ENCODE data around the gene ARHGEF37. TPM values are rescaled to one million over a fixed set of nuclear protein-coding genes. Genes with fewer than 3 reads are reported as not detected.
"Not testable (repeated sequence)": the region's sequence is repeated elsewhere in the genome, so short reads cannot be mapped to it uniquely, and the experiment has no call there.

ARHGEF37 gene
- total RNA-seq, 1 experiment from 2014 or later = 0.32 TPM

- H3K4me1 ChIP-seq (replicated peaks) = no peaks in the 10 kb centered on the region
- no peak for DNase-seq (ENCODE audit: low read depth in 1 of 2, low spot score in 2 of 2)
- H3K4me3 ChIP-seq = no peak overlapping the region
- H3K36me3 ChIP-seq = no peaks in the 10 kb centered on the region
- 0 out of 2 replicates have a peak, but pooled peaks cover 6% of the 10 kb centered on the region for H3K27me3 ChIP-seq (replicated peaks)
- H3K9me3 ChIP-seq (replicated peaks) = peaks cover 7% of the 10 kb centered on the region
- H3K27ac ChIP-seq = no peak overlapping the region
These were observed 82.8 kb downstream of the ARHGEF37 start for GRCh38 chr5:149664083-149664482.

- no peaks in the 10 kb centered on the region for H3K36me3 ChIP-seq
- 0 out of 2 replicates have a peak, but pooled peaks cover 5% of the 10 kb centered on the region for H3K27me3 ChIP-seq (replicated peaks)
- H3K4me3 ChIP-seq = no peak overlapping the region
- peaks cover 7% of the 10 kb centered on the region for H3K9me3 ChIP-seq (replicated peaks)
- no peaks in the 10 kb centered on the region for H3K4me1 ChIP-seq (replicated peaks)
- H3K27ac ChIP-seq = no peak overlapping the region
- no peak for DNase-seq (ENCODE audit: low read depth in 1 of 2, low spot score in 2 of 2)
These were observed 83.5 kb downstream of the ARHGEF37 start for GRCh38 chr5:149664666-149665415.

GRCh38 chr5:149665416-149666175 is 84.3 kb downstream of the ARHGEF37 start:
- Histone ChIP-seq H3K9me3 (replicated peaks) (peaks cover 7% of the 10 kb centered on the region), H3K4me3 (no peak overlapping the region), H3K27ac (no peak overlapping the region), H3K36me3 (no peaks in the 10 kb centered on the region), H3K4me1 (replicated peaks) (no peaks in the 10 kb centered on the region), H3K27me3 (replicated peaks) (0 out of 2 replicates have a peak, but pooled peaks cover 2% of the 10 kb centered on the region)
- no peak for DNase-seq (ENCODE audit: low read depth in 1 of 2, low spot score in 2 of 2)

GRCh38 chr5:149666212-149666852 is 85.0 kb downstream of the ARHGEF37 start:
- Histone ChIP-seq H3K4me1 (replicated peaks) (no peaks in the 10 kb centered on the region), H3K27me3 (replicated peaks) (no peaks in the 10 kb centered on the region), H3K27ac (no peak overlapping the region), H3K4me3 (no peak overlapping the region), H3K9me3 (replicated peaks) (peaks cover 7% of the 10 kb centered on the region), H3K36me3 (no peaks in the 10 kb centered on the region)
- no peak for DNase-seq (ENCODE audit: low read depth in 1 of 2, low spot score in 2 of 2)

GRCh38 chr5:149667084-149667828 is 86.0 kb downstream of the ARHGEF37 start:
- peak in 1 of 2 experiments; percentile 53 for DNase-seq (ENCODE audit: low read depth in 1 of 2, low spot score in 2 of 2)
- Histone ChIP-seq H3K4me1 (replicated peaks) (no peaks in the 10 kb centered on the region), H3K27ac (no peak overlapping the region), H3K4me3 (no peak overlapping the region), H3K9me3 (replicated peaks) (peaks cover 7% of the 10 kb centered on the region), H3K36me3 (no peaks in the 10 kb centered on the region), H3K27me3 (replicated peaks) (no peaks in the 10 kb centered on the region; the same call in 1 of the 2 replicates)

GRCh38 chr5:149667829-149668330 is 86.6 kb downstream of the ARHGEF37 start:
- Histone ChIP-seq H3K4me3 (no peak overlapping the region), H3K27ac (no peak overlapping the region), H3K36me3 (no peaks in the 10 kb centered on the region), H3K27me3 (replicated peaks) (no peaks in the 10 kb centered on the region; the same call in 1 of the 2 replicates), H3K4me1 (replicated peaks) (no peaks in the 10 kb centered on the region), H3K9me3 (replicated peaks) (peaks cover 7% of the 10 kb centered on the region)
- no peak for DNase-seq (ENCODE audit: low read depth in 1 of 2, low spot score in 2 of 2)

GRCh38 chr5:149669273-149669672 is 88.0 kb downstream of the ARHGEF37 start:
- not testable (repeated sequence) for DNase-seq (ENCODE audit: low read depth in 1 of 2, low spot score in 2 of 2); H3K4me3 ChIP-seq; H3K9me3 ChIP-seq (replicated peaks); H3K36me3 ChIP-seq; H3K27ac ChIP-seq; H3K4me1 ChIP-seq (replicated peaks); H3K27me3 ChIP-seq (replicated peaks)

- Histone ChIP-seq H3K27me3 (replicated peaks) (peaks cover 13% of the 10 kb centered on the region), H3K4me1 (replicated peaks) (no peaks in the 10 kb centered on the region), H3K27ac (no peak overlapping the region), H3K9me3 (replicated peaks) (peaks cover 7% of the 10 kb centered on the region), H3K36me3 (no peaks in the 10 kb centered on the region), H3K4me3 (no peak overlapping the region)
- peak in 1 of 2 experiments; percentile 28 for DNase-seq (ENCODE audit: low read depth in 1 of 2, low spot score in 2 of 2)
These were observed 90.2 kb downstream of the ARHGEF37 start for GRCh38 chr5:149671544-149671943.

GRCh38 chr5:149672701-149673476 is 91.6 kb downstream of the ARHGEF37 start:
- H3K9me3 ChIP-seq (replicated peaks) = peaks cover 5% of the 10 kb centered on the region
- no peaks in the 10 kb centered on the region for H3K4me1 ChIP-seq (replicated peaks)
- H3K27me3 ChIP-seq (replicated peaks) = peaks cover 19% of the 10 kb centered on the region
- DNase-seq (ENCODE audit: low read depth in 1 of 2, low spot score in 2 of 2) = peak in 1 of 2 experiments; percentile 22
- no peak overlapping the region for H3K4me3 ChIP-seq
- H3K36me3 ChIP-seq = no peaks in the 10 kb centered on the region
- H3K27ac ChIP-seq = no peak overlapping the region

- Histone ChIP-seq H3K4me3 (no peak overlapping the region), H3K27me3 (replicated peaks) (peaks cover 27% of the 10 kb centered on the region), H3K36me3 (no peaks in the 10 kb centered on the region), H3K9me3 (replicated peaks) (no peaks in the 10 kb centered on the region), H3K4me1 (replicated peaks) (no peaks in the 10 kb centered on the region), H3K27ac (no peak overlapping the region)
- DNase-seq (ENCODE audit: low read depth in 1 of 2, low spot score in 2 of 2) = no peak
These were observed 93.4 kb downstream of the ARHGEF37 start for GRCh38 chr5:149674686-149675085.

GRCh38 chr5:149675610-149676201 is 94.4 kb downstream of the ARHGEF37 start:
- H3K4me1 ChIP-seq (replicated peaks) = no peaks in the 10 kb centered on the region
- H3K27ac ChIP-seq = no peak overlapping the region
- no peak overlapping the region for H3K4me3 ChIP-seq
- H3K27me3 ChIP-seq (replicated peaks) = peaks cover 27% of the 10 kb centered on the region
- no peaks in the 10 kb centered on the region for H3K36me3 ChIP-seq
- DNase-seq (ENCODE audit: low read depth in 1 of 2, low spot score in 2 of 2) = no peak
- no peaks in the 10 kb centered on the region for H3K9me3 ChIP-seq (replicated peaks)

- Histone ChIP-seq H3K9me3 (replicated peaks) (no peaks in the 10 kb centered on the region), H3K4me1 (replicated peaks) (no peaks in the 10 kb centered on the region), H3K27me3 (replicated peaks) (peaks cover 35% of the 10 kb centered on the region), H3K27ac (no peak overlapping the region), H3K4me3 (no peak overlapping the region), H3K36me3 (no peaks in the 10 kb centered on the region)
- no peak for DNase-seq (ENCODE audit: low read depth in 1 of 2, low spot score in 2 of 2)
These were observed 96.4 kb downstream of the ARHGEF37 start for GRCh38 chr5:149677731-149678130.
